Neuronal stem cell (in vitro differentiated cells): ENCODE data around the gene DCAF8L2.
"Not testable (repeated sequence)": the region's sequence is repeated elsewhere in the genome, so short reads cannot be mapped to it uniquely, and the experiment has no call there.

Source experiments
- DNase-seq: peaks from one replicate; pipeline ENCODE4 v3.0.0-alpha.2; 2013; ENCODE audit warnings: low spot score
- H2AFZ ChIP-seq: one replicate; pipeline ENCODE4 v1.6.1; 2013; ENCODE audit warnings: mild to moderate bottlenecking, low read length, inconsistent platforms
- H2AK5ac ChIP-seq: 2 replicates; pipeline ENCODE4 v1.6.1; 2013; ENCODE audit warnings: low read depth, mild to moderate bottlenecking, inconsistent platforms, low read length, moderate library complexity, mixed read lengths
- H2BK120ac ChIP-seq: 2 replicates; pipeline ENCODE4 v1.6.1; 2013; ENCODE audit warnings: low read depth, mild to moderate bottlenecking, inconsistent platforms, low read length, moderate library complexity, mixed read lengths
- H2BK12ac ChIP-seq: one replicate; pipeline ENCODE4 v1.6.1; 2013; ENCODE audit warnings: low read length, inconsistent platforms
- H2BK15ac ChIP-seq: 2 replicates; pipeline ENCODE4 v1.6.1; 2013; ENCODE audit warnings: mild to moderate bottlenecking, low read length, inconsistent platforms, mixed read lengths
- H2BK5ac ChIP-seq: one replicate; pipeline ENCODE4 v1.6.1; 2013; ENCODE audit warnings: inconsistent platforms, mild to moderate bottlenecking, low read length, moderate library complexity
- H3K14ac ChIP-seq: one replicate; pipeline ENCODE4 v1.6.1; 2013; ENCODE audit warnings: low read length, inconsistent platforms
- H3K18ac ChIP-seq: 2 replicates; pipeline ENCODE4 v1.6.1; 2013; ENCODE audit warnings: low read length, inconsistent platforms
- H3K23ac ChIP-seq: 2 replicates; pipeline ENCODE4 v1.6.1; 2013; ENCODE audit warnings: low read depth, mild to moderate bottlenecking, mixed read lengths, low read length, inconsistent platforms; ENCODE audit not compliant: poor library complexity
- H3K27ac ChIP-seq: replicated peaks from 3 replicates; pipeline ENCODE4 v1.5.1; 2013; ENCODE audit warnings: low read length, inconsistent platforms
- H3K27me3 ChIP-seq, 3 experiments: 2 replicates each; pipeline ENCODE4 v1.6.1; 2013; ENCODE audit warnings: low read length in 3 of 3, mild to moderate bottlenecking in 2 of 3, inconsistent platforms in 1 of 3, low read depth in 1 of 3, mixed read lengths in 1 of 3, moderate library complexity in 1 of 3; ENCODE audit not compliant: control insufficient read depth in 3 of 3, insufficient read depth in 3 of 3
- H3K36me3 ChIP-seq, 2 donors: replicated peaks in 1 of 2; 2 replicates each; pipeline ENCODE4 v1.6.1; 2013; ENCODE audit warnings: low read length in 2 of 2; ENCODE audit not compliant: control insufficient read depth in 2 of 2, insufficient read depth in 2 of 2
- H3K4ac ChIP-seq: 2 replicates; pipeline ENCODE4 v1.6.1; 2013; ENCODE audit warnings: inconsistent platforms, mild to moderate bottlenecking, low read length, moderate library complexity
- H3K4me1 ChIP-seq, 2 donors: 1 replicate in 1 of 2; 2 replicates in 1 of 2; pipeline ENCODE4 v1.6.1; 2013; ENCODE audit warnings: low read length in 2 of 2, low read depth in 1 of 2; ENCODE audit not compliant: control insufficient read depth in 2 of 2, insufficient read depth in 1 of 2
- H3K4me2 ChIP-seq: one replicate; pipeline ENCODE4 v1.6.1; 2013; ENCODE audit warnings: mild to moderate bottlenecking, low read length, inconsistent platforms; ENCODE audit not compliant: insufficient read depth, poor library complexity, severe bottlenecking
- H3K4me3 ChIP-seq, 2 donors: 2 replicates each; pipeline ENCODE4 v1.5.1; 2013; ENCODE audit warnings: low read length in 2 of 2, mild to moderate bottlenecking in 2 of 2, inconsistent platforms in 1 of 2, moderate library complexity in 1 of 2
- H3K79me1 ChIP-seq: one replicate; pipeline ENCODE4 v1.6.1; 2013; ENCODE audit warnings: low read depth, mild to moderate bottlenecking, inconsistent platforms, low read length, moderate library complexity
- H3K9ac ChIP-seq: one replicate; pipeline ENCODE4 v1.6.1; 2013; ENCODE audit warnings: mild to moderate bottlenecking, low read depth, low read length, inconsistent platforms; ENCODE audit not compliant: poor library complexity
- H3K9me3 ChIP-seq, 2 donors: replicated peaks in 1 of 2; 2 replicates each; pipeline versions ENCODE3 to v1.6.1; 2013; ENCODE audit warnings: low read length in 2 of 2, mild to moderate bottlenecking in 2 of 2, inconsistent platforms in 1 of 2, low read depth in 1 of 2, mixed read lengths in 1 of 2, moderate library complexity in 1 of 2; ENCODE audit not compliant: control insufficient read depth in 2 of 2, insufficient read depth in 1 of 2
- H4K8ac ChIP-seq: one replicate; pipeline ENCODE4 v1.6.1; 2013; ENCODE audit warnings: low read depth, mild to moderate bottlenecking, inconsistent platforms, low read length, moderate library complexity
- H4K91ac ChIP-seq: one replicate; pipeline ENCODE4 v1.6.1; 2013; ENCODE audit warnings: low read length, low read depth, mild to moderate bottlenecking, inconsistent platforms; ENCODE audit not compliant: poor library complexity
- WGBS, 2 donors: extraction: QIAGEN DNeasy Blood & Tissue Kit; methylation state at CpG; one replicate each; pipeline ENCODE4 v1.1.7; 2013; ENCODE audit warnings: missing lambda C conversion rate in 2 of 2, mixed read lengths in 1 of 2; ENCODE audit not compliant: insufficient read length in 2 of 2, insufficient replicate concordance in 1 of 2; ENCODE audit errors: extremely low coverage in 2 of 2; 5-methylcytosine and 5-hydroxymethylcytosine counted together

The DCAF8L2 gene

GRCh38 chrX:27675493-27675892 is 85.3 kb downstream of the DCAF8L2 start:
- Histone ChIP-seq H2BK120ac (no peak overlapping the region), H3K4ac (no peak overlapping the region), H3K4me1 (no peaks in the 10 kb centered on the region), H3K9ac (no peak overlapping the region), H4K8ac (no peak overlapping the region), H3K36me3 (no peaks in the 10 kb centered on the region), H3K27ac (no peak overlapping the region), H3K9me3 (no peaks in the 10 kb centered on the region), H3K79me1 (no peaks in the 10 kb centered on the region), H3K27me3 (no peaks in the 10 kb centered on the region), H3K4me3 (no peak overlapping the region), H2AFZ (no peak overlapping the region), H2BK15ac (no peak overlapping the region), H3K18ac (no peak overlapping the region), H2AK5ac (no peak overlapping the region), H3K14ac (no peak overlapping the region), H2BK5ac (no peak overlapping the region), H3K23ac (no peak overlapping the region), H2BK12ac (no peak overlapping the region), H3K4me2 (no peak overlapping the region), H4K91ac (no peak overlapping the region)
- no CpG with 5 or more reads among the region's 1 CpG for WGBS, 2 donors
- no peak for DNase-seq

- Histone ChIP-seq H2AK5ac (no peak overlapping the region), H2AFZ (no peak overlapping the region)
These were observed 89.1 kb downstream of the DCAF8L2 start for GRCh38 chrX:27679281-27679680.

GRCh38 chrX:27680726-27681125 is 90.6 kb downstream of the DCAF8L2 start:
- Histone ChIP-seq H2BK12ac (no peak overlapping the region), H3K4me1 (no peaks in the 10 kb centered on the region), H3K9me3 (no peaks in the 10 kb centered on the region), H2AK5ac (no peak overlapping the region), H3K27ac (no peak overlapping the region), H2AFZ (no peak overlapping the region), H3K14ac (no peak overlapping the region), H3K4me2 (no peak overlapping the region), H3K79me1 (no peaks in the 10 kb centered on the region), H4K91ac (no peak overlapping the region), H2BK120ac (no peak overlapping the region), H2BK5ac (no peak overlapping the region), H2BK15ac (no peak overlapping the region), H3K18ac (no peak overlapping the region), H4K8ac (no peak overlapping the region), H3K9ac (no peak overlapping the region), H3K36me3 (no peaks in the 10 kb centered on the region), H3K27me3 (no peaks in the 10 kb centered on the region), H3K23ac (no peak overlapping the region), H3K4ac (no peak overlapping the region), H3K4me3 (no peak overlapping the region)
- no CpG with 5 or more reads among the region's 1 CpG for WGBS, 2 donors
- no peak for DNase-seq

More at GRCh38 chrX:27679281-27679680, 89.1 kb downstream of the DCAF8L2 start:
- Histone ChIP-seq H3K9me3 (no peaks in the 10 kb centered on the region), H2BK12ac (no peak overlapping the region), H3K4ac (no peak overlapping the region), H3K4me2 (no peak overlapping the region), H4K8ac (no peak overlapping the region), H3K14ac (no peak overlapping the region), H4K91ac (no peak overlapping the region), H2BK15ac (no peak overlapping the region), H3K27ac (no peak overlapping the region), H2BK120ac (no peak overlapping the region), H3K79me1 (no peaks in the 10 kb centered on the region), H3K4me3 (no peak overlapping the region), H3K9ac (no peak overlapping the region), H3K23ac (no peak overlapping the region), H3K27me3 (no peaks in the 10 kb centered on the region), H3K36me3 (no peaks in the 10 kb centered on the region), H3K18ac (no peak overlapping the region), H3K4me1 (no peaks in the 10 kb centered on the region), H2BK5ac (no peak overlapping the region)
- no peak for DNase-seq
- no CpG with 5 or more reads among the region's 1 CpG for WGBS, 2 donors

GRCh38 chrX:27683566-27684208 is 93.5 kb downstream of the DCAF8L2 start:
- H4K8ac ChIP-seq, H4K91ac ChIP-seq, H3K36me3 ChIP-seq, H2AFZ ChIP-seq, H3K79me1 ChIP-seq, H3K23ac ChIP-seq, H3K4ac ChIP-seq, H3K27ac ChIP-seq, H3K18ac ChIP-seq, H3K4me3 ChIP-seq, H3K9me3 ChIP-seq, H2BK120ac ChIP-seq, H2BK15ac ChIP-seq, H3K4me2 ChIP-seq, H2BK5ac ChIP-seq, H2AK5ac ChIP-seq, H3K9ac ChIP-seq, H3K14ac ChIP-seq, H3K27me3 ChIP-seq, H3K4me1 ChIP-seq, H2BK12ac ChIP-seq: not testable (repeated sequence)
- DNase-seq, result peak; percentile 23
- no CpG with 5 or more reads among the region's 5 CpGs for WGBS, 2 donors
